Choroid plexus epithelial cell (primary cell): ENCODE measurements around the gene UTP11.
A peak's percentile ranks its signal among the peaks of the same experiment; 100 is the strongest.
"Not testable (repeated sequence)": the region's sequence is repeated elsewhere in the genome, so short reads cannot be mapped to it uniquely, and the experiment has no call there.

ENCODE experiments used
- DNase-seq: peaks from one replicate; pipeline ENCODE4 v3.0.0-alpha.2; 2010; ENCODE audit warnings: low read depth
- H3K4me3 ChIP-seq: 2 replicates; pipeline ENCODE4 v1.5.1; 2011; ENCODE audit warnings: low read depth, mild to moderate bottlenecking, control low read depth, low read length, moderate library complexity
- TF ChIP-seq, protein P1 (sequence below): conservative IDR thresholded peaks from 2 replicates; pipeline ENCODE4 v1.5.1; 2011; ENCODE audit warnings: low read depth, mild to moderate bottlenecking, control low read depth, inconsistent platforms, low read length, moderate library complexity

UTP11 gene, protein sequence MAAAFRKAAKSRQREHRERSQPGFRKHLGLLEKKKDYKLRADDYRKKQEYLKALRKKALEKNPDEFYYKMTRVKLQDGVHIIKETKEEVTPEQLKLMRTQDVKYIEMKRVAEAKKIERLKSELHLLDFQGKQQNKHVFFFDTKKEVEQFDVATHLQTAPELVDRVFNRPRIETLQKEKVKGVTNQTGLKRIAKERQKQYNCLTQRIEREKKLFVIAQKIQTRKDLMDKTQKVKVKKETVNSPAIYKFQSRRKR

DNA sequence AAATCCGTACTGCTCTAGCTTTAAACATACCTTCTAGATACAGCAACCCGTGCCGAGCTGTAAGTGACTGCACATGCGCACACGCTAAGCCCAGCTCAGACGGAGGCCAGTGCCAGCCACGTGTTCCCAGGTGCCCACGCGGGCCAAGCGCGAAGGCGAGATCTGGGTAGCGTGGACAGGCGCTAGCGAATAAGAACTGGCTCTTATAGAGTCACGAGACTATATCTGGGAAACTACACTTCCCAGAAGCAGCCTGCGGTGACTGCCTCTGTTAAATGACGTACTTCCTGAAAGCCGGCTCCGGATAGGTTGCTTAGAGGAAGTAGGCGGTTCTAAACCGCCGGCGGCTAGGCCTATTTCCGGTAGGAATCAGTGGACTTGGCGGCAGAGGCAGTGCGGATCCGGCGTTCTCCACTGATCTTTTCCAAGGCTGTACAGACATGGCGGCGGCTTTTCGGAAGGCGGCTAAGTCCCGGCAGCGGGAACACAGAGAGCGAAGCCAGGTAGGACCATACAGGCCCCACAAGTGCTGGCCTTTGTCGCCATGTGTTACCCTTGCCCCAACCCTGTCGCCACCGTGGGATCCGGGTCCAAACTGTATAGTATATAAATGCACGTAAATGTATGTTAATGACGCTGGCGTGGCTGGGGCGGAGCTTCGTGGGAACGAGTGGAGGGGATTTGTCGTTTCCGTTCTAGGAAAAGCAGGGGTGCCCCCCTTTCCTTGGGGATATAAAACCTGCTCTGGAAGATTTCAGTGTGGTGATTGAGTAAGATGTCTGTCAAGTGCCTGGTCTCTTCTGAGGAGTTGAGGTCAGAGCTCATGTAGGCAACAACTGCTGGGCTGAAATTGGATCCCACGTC lies at the start of gene UTP11:
TSS of gene UTP11 (plus strand) at position 372 of the 864 bp plus-strand sequence. CDS start at position 441, 69 bp downstream.
- DNase-seq: peak; percentile 100
- TF ChIP-seq, protein P1, sequence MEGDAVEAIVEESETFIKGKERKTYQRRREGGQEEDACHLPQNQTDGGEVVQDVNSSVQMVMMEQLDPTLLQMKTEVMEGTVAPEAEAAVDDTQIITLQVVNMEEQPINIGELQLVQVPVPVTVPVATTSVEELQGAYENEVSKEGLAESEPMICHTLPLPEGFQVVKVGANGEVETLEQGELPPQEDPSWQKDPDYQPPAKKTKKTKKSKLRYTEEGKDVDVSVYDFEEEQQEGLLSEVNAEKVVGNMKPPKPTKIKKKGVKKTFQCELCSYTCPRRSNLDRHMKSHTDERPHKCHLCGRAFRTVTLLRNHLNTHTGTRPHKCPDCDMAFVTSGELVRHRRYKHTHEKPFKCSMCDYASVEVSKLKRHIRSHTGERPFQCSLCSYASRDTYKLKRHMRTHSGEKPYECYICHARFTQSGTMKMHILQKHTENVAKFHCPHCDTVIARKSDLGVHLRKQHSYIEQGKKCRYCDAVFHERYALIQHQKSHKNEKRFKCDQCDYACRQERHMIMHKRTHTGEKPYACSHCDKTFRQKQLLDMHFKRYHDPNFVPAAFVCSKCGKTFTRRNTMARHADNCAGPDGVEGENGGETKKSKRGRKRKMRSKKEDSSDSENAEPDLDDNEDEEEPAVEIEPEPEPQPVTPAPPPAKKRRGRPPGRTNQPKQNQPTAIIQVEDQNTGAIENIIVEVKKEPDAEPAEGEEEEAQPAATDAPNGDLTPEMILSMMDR: no peak
- H3K4me3 ChIP-seq: peak within 1 kb of the TSS; percentile 88

DNA sequence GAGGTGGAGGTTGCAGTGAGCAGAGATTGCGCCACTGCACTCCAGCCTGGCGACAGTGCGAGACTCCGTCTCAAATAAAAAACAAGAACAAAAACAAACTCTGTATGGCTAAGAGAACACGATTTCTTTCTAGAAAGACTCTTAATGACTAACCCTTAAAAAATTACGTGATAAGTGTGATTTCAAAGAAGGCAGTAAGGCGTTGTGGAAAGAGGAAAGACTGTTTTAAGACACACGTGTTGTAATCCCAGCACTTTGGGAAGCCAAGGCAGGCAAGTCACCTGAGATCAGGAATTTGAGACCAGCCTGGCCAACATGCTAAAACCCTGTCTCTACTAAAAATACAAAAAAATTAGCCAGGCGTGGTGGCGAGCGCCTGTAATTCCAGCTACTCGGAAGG lies 48.4 kb upstream of the UTP11 start:
- not testable (repeated sequence) for H3K4me3 ChIP-seq, DNase-seq

DNA sequence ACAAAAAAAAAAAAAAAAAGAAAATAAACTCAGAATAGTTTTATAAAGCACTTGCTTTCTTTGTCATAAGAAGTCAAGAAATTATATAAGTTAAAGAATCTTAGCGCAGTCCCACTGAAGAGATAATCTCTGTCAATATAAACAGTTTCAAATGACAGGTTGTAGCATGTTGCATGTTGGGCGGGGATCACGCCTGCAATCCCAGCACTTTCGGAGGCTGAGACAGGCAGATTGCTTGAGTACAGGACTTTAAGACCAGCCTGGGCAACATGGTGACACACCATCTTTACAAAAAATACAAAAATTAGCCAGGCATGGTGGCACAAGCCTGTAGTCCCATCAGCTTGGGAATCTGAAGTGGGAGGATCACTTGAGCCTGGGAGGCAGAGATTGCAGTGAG lies 47.2 kb upstream of the UTP11 start:
- H3K4me3 ChIP-seq: no peak overlapping the region
- DNase-seq: no peak
- TF ChIP-seq, protein P1: no peak

DNA sequence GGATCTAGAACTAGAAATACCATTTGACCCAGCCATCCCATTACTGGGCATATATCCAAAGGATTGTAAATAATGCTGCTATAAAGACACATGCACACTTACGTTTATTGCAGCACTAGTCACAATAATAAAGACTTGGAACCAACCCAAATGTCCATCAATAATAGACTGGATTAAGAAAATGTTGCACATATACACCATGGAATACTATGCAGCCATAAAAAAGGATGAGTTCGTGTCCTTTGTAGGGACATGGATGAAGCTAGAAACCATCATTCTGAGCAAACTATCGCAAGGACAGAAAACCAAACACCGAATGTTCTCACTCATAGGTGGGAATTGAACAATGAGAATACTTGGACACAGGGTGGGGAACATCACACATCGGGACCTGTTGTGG lies 38.9 kb upstream of the UTP11 start:
- DNase-seq, H3K4me3 ChIP-seq: not testable (repeated sequence)

DNA sequence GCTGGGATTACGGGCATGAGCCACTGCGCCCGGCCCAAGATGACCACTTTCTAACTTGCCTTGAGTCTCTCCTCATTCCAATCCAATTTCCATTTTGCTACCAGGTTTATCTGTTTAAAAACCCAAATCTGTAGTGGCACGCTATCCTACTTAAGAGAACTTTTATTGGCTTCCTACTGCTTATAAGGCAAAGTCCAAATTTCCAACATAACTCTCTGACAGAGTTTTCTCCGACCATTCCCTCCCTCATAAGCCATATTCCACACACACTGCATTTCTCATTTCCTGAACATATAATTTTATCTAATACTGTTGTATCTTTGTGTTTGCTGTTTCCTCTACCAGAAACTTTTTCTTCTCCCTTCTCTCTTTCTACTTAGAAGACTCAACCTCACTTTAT lies 38.0 kb upstream of the UTP11 start:
- H3K4me3 ChIP-seq: no peak overlapping the region
- TF ChIP-seq, protein P1: no peak

DNA sequence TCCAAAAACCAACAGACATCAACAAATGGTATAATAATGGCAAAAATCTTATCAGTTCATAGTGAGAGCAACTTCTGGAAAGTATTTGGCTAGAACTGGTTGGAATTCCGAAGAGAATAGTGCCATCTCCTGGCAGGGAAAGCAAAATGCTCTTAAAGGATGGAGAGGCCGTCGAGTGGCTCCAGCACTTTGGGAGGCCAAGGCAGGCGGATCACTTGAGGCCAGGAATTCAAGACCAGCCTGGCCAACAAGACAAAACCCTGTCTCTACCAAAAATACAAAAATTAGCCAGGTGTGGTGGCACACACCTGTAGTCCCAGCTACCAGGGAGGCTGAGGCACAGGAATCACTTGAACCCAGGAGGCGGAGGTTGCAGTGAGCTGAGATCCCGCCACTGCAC lies 37.5 kb upstream of the UTP11 start:
- TF ChIP-seq, protein P1: peak; percentile 75
- peak; percentile 82 for DNase-seq
- H3K4me3 ChIP-seq: not testable (repeated sequence)

More for the DNA sequence above, 38.0 kb upstream of the UTP11 start:
- DNase-seq: no peak

DNA sequence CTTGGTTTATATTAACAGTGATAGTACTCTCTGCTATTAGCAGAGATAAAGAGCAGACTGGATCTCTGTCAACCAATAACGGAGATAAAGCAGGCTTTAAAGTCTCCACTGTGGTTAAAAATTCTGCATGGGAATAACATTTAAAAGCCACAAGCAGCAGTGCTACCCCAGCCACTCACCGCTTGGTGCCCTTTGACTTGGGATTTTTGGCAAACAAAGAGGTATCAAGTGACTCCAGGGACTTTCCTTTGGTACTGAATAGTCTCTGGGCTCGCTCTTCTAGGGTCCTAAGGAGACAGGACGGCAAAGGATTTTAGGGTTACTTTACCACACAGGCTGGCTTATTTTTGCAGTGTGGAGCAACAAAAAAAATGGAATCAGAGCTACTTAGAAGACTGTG lies 34.0 kb upstream of the UTP11 start:
- DNase-seq: no peak
- no peak overlapping the region for H3K4me3 ChIP-seq
- TF ChIP-seq, protein P1: no peak

DNA sequence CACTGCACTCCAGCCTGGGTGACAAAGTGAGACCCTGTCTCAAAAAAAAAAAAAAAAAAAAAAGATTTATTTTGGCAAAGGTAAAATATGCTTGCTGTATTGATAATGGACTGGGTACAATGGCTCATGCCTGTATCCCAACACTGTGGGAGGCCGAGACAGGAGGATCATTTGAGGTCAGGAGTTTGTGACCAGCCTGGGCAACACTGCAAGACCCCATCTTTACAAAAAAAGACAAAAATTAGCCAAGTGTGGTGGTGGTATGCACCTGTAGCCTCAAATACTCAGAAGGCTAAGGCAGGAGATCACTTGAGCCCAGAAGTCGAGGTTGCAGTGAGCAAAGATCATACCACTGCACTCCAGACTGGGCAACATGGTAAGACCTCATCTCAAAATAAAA lies 29.0 kb upstream of the UTP11 start:
- DNase-seq: no peak
- no peak overlapping the region for H3K4me3 ChIP-seq
- TF ChIP-seq, protein P1: no peak
